Trophoblast cell (in vitro differentiated cells and primary cell): ENCODE data around the gene FREM1. TPM values are rescaled to one million over a fixed set of nuclear protein-coding genes. Genes with fewer than 3 reads are reported as not detected.
A peak's percentile ranks its signal among the peaks of the same experiment; 100 is the strongest.

Experiments used
- DNase-seq, 2 donors: peaks; one replicate each; pipeline ENCODE4 v3.0.0-alpha.2; 2016
- H2AFZ ChIP-seq: 2 replicates; pipeline ENCODE4 v1.6.1; 2013; ENCODE audit warnings: low read length, moderate library complexity, mild to moderate bottlenecking; ENCODE audit not compliant: insufficient read depth, poor library complexity
- H2AK5ac ChIP-seq: 2 replicates; pipeline ENCODE4 v1.6.1; 2013; ENCODE audit warnings: mild to moderate bottlenecking, low read length
- H2BK120ac ChIP-seq: 2 replicates; pipeline ENCODE4 v1.6.1; 2013; ENCODE audit warnings: low read length, mild to moderate bottlenecking, moderate library complexity; ENCODE audit not compliant: insufficient read depth, poor library complexity
- H2BK12ac ChIP-seq: 2 replicates; pipeline ENCODE4 v1.6.1; 2013; ENCODE audit warnings: mild to moderate bottlenecking, low read length, moderate library complexity
- H2BK5ac ChIP-seq: 2 replicates; pipeline ENCODE4 v1.6.1; 2013; ENCODE audit warnings: low read length, low read depth, moderate library complexity, mild to moderate bottlenecking; ENCODE audit not compliant: poor library complexity
- H3K14ac ChIP-seq: 2 replicates; pipeline ENCODE4 v1.6.1; 2013; ENCODE audit warnings: mild to moderate bottlenecking, low read length
- H3K18ac ChIP-seq: 2 replicates; pipeline ENCODE4 v1.6.1; 2013; ENCODE audit warnings: mild to moderate bottlenecking, low read length
- H3K23ac ChIP-seq: 2 replicates; pipeline ENCODE4 v1.6.1; 2013; ENCODE audit warnings: low read length
- H3K27ac ChIP-seq: 2 replicates; pipeline ENCODE4 v1.5.1; 2013; ENCODE audit warnings: low read depth, mild to moderate bottlenecking, inconsistent platforms, low read length, moderate library complexity
- H3K27me3 ChIP-seq: 2 replicates; pipeline ENCODE4 v1.6.1; 2013; ENCODE audit warnings: inconsistent platforms, mild to moderate bottlenecking, low read length, moderate library complexity; ENCODE audit not compliant: insufficient read depth
- H3K36me3 ChIP-seq, 2 experiments: 1 replicate in 1 of 2; 2 replicates in 1 of 2; pipeline ENCODE4 v1.6.1; 2013; ENCODE audit warnings: low read length in 2 of 2, mild to moderate bottlenecking in 2 of 2, moderate library complexity in 1 of 2; ENCODE audit not compliant: insufficient read depth in 2 of 2, control insufficient read depth in 1 of 2
- H3K4ac ChIP-seq: 2 replicates; pipeline ENCODE4 v1.6.1; 2013; ENCODE audit warnings: low read depth, mild to moderate bottlenecking, low read length, moderate library complexity
- H3K4me1 ChIP-seq, 2 experiments: 1 replicate in 1 of 2; 2 replicates in 1 of 2; pipeline ENCODE4 v1.6.1; 2013; ENCODE audit warnings: low read length in 2 of 2, mild to moderate bottlenecking in 2 of 2, moderate library complexity in 1 of 2; ENCODE audit not compliant: insufficient read depth in 2 of 2, control insufficient read depth in 1 of 2
- H3K4me2 ChIP-seq: 2 replicates; pipeline ENCODE4 v1.6.1; 2013; ENCODE audit warnings: inconsistent platforms, mild to moderate bottlenecking, low read length, moderate library complexity
- H3K4me3 ChIP-seq: 2 replicates; pipeline ENCODE4 v1.5.1; 2013; ENCODE audit warnings: mild to moderate bottlenecking, low read depth, low read length, inconsistent platforms
- H3K79me1 ChIP-seq: one replicate; pipeline ENCODE4 v1.6.1; 2013; ENCODE audit warnings: low read length
- H3K79me2 ChIP-seq: 2 replicates; pipeline ENCODE4 v1.6.1; 2013; ENCODE audit warnings: low read length, mild to moderate bottlenecking; ENCODE audit not compliant: control insufficient read depth, insufficient read depth, poor library complexity
- H3K9ac ChIP-seq: 2 replicates; pipeline ENCODE4 v1.6.1; 2013; ENCODE audit warnings: mild to moderate bottlenecking, low read length
- H3K9me3 ChIP-seq: 2 replicates; pipeline ENCODE4 v1.6.1; 2013; ENCODE audit warnings: low read depth, mild to moderate bottlenecking, control low read depth, inconsistent platforms, low read length; ENCODE audit not compliant: insufficient read depth
- H4K12ac ChIP-seq: 2 replicates; pipeline ENCODE4 v1.6.1; 2013; ENCODE audit warnings: low read depth, mild to moderate bottlenecking, low read length, moderate library complexity
- H4K8ac ChIP-seq: 2 replicates; pipeline ENCODE4 v1.6.1; 2013; ENCODE audit warnings: low read depth, mild to moderate bottlenecking, low read length, moderate library complexity
- H4K91ac ChIP-seq: one replicate; pipeline ENCODE4 v1.6.1; 2013; ENCODE audit warnings: low read depth, mild to moderate bottlenecking, low read length, moderate library complexity
- WGBS: extraction: QIAGEN DNeasy Blood & Tissue Kit; methylation state at CpG from one replicate; pipeline ENCODE4 v1.1.7; 2013; ENCODE audit warnings: missing lambda C conversion rate; ENCODE audit not compliant: insufficient read length, insufficient coverage; ENCODE audit errors: extremely low coverage; 5-methylcytosine and 5-hydroxymethylcytosine counted together
- polyA plus RNA-seq: library from polyadenylated mRNA; stranded (reverse); fragments of 200-250 nt; gene quantifications from 2 replicates; pipeline ENCODE4 v1.2.3, GENCODE V29; 2013

FREM1 gene, protein sequence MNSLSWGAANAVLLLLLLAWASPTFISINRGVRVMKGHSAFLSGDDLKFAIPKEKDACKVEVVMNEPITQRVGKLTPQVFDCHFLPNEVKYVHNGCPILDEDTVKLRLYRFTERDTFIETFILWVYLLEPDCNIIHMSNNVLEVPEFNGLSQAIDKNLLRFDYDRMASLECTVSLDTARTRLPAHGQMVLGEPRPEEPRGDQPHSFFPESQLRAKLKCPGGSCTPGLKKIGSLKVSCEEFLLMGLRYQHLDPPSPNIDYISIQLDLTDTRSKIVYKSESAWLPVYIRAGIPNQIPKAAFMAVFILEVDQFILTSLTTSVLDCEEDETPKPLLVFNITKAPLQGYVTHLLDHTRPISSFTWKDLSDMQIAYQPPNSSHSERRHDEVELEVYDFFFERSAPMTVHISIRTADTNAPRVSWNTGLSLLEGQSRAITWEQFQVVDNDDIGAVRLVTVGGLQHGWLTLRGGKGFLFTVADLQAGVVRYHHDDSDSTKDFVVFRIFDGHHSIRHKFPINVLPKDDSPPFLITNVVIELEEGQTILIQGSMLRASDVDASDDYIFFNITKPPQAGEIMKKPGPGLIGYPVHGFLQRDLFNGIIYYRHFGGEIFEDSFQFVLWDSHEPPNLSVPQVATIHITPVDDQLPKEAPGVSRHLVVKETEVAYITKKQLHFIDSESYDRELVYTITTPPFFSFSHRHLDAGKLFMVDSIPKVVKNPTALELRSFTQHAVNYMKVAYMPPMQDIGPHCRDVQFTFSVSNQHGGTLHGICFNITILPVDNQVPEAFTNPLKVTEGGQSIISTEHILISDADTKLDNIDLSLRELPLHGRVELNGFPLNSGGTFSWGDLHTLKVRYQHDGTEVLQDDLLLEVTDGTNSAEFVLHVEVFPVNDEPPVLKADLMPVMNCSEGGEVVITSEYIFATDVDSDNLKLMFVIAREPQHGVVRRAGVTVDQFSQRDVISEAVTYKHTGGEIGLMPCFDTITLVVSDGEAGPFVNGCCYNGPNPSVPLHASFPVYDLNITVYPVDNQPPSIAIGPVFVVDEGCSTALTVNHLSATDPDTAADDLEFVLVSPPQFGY (N-terminal part only)
- 16.5 and 20.5 TPM in 2 replicates for polyA plus RNA-seq

DNA sequence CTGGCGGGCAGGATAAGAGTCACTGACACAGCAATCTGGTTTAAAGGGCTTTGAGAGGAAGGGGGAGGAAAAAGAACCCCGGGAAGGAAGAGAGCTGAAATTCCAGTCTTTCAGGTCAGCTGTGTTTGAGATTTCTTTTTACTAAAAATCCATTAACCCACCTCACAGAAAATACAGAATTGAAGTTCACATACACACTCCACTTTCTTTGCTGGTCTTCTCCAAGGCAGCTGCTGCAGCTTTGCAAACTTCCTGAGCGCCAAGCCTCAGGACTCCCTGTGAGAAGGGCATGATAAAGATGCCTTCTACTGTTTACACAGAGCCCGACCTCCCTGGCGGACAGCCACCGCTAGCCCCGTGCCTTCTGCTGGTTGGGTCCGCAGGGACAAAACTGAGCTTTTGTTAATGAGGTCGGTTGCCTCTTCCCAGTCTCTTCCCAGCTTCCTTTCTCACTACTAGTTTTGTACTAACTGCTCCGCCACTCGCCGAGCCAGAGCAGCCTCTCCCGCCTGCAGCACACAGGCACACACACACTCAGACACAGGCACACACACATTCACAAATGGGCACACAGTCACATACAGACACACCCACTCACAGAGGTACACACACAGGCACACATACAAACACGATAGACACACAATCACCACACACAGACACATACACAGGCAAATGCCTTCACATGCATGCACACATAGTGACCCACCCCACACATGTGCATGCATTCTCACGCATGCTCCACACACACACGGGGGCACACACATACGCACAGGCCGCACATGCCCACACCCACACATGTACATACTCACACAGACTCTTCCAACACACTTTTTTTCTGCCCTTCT is at the start of gene FREM1:
Gene FREM1 (minus strand): TSS at position 468 of the 845 bp plus-strand sequence. CDS start 41,451 bp downstream, outside the sequence.
- H3K4me3 ChIP-seq, result peak within 1 kb of the TSS; percentile 40
- DNase-seq, result peak in 1 of 2 donors; percentile 16
- WGBS, result no CpG with 5 or more reads among the region's 18 CpGs

DNA sequence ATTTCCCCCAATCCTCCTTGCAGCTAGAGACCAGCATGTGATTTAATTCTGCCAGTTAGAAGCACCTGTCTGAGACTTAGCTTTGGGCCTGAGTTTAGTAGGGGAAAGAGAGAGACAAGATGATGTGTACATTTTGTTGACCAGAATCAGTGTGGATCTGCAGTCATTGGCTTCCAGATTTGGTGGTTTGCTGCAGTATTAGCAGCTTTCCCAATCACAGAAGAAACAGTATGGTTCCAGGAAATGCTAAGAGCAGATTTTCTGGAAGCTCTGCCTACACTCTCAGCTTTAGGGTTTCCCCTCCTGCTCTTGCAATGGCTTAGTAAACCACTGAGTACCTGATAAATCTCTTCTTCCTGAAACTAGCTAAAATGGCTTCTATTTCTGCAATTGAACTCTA is 48.8 kb upstream of the FREM1 start:
- no peaks in the 10 kb centered on the region for H3K79me1 ChIP-seq
- no peak overlapping the region for H3K27ac ChIP-seq
- H3K18ac ChIP-seq, result no peak overlapping the region
- no peak overlapping the region for H3K4me3 ChIP-seq
- H3K36me3 ChIP-seq, result no peaks in the 10 kb centered on the region
- H3K4me2 ChIP-seq, result no peak overlapping the region
- DNase-seq, result no peak
- no peaks in the 10 kb centered on the region for H3K9me3 ChIP-seq
- H2BK120ac ChIP-seq, result no peak overlapping the region
- no peak overlapping the region for H4K8ac ChIP-seq
- H3K9ac ChIP-seq, result no peak overlapping the region
- H2BK5ac ChIP-seq, result no peak overlapping the region
- no peak overlapping the region for H3K23ac ChIP-seq
- no peaks in the 10 kb centered on the region for H3K79me2 ChIP-seq
- H2AFZ ChIP-seq, result no peak overlapping the region
- H2BK12ac ChIP-seq, result no peak overlapping the region
- H2AK5ac ChIP-seq, result no peak overlapping the region
- H3K4ac ChIP-seq, result no peak overlapping the region
- H3K4me1 ChIP-seq, result no peaks in the 10 kb centered on the region
- H4K12ac ChIP-seq, result no peak overlapping the region
- no peak overlapping the region for H3K14ac ChIP-seq
- no peak overlapping the region for H4K91ac ChIP-seq
- H3K27me3 ChIP-seq, result no peaks in the 10 kb centered on the region

More for the DNA sequence above, at the start of gene FREM1:
- Histone ChIP-seq H3K79me1 (peaks cover 20% of the 10 kb centered on the region), H4K12ac (no peak within 1 kb of the TSS), H3K4me1 (peaks cover 13 to 19% of the 10 kb centered on the region in 2 experiments), H3K9ac (peak within 1 kb of the TSS; percentile 67), H4K91ac (peak within 1 kb of the TSS; percentile 96), H4K8ac (peak within 1 kb of the TSS; percentile 8), H3K36me3 (no peaks in the 10 kb centered on the region), H3K4me2 (peak within 1 kb of the TSS; percentile 76), H3K23ac (peak within 1 kb of the TSS; percentile 62), H3K27me3 (no peaks in the 10 kb centered on the region), H3K4ac (peak within 1 kb of the TSS; percentile 12), H2BK120ac (peak within 1 kb of the TSS; percentile 59), H3K14ac (peak within 1 kb of the TSS; percentile 32), H3K18ac (peak within 1 kb of the TSS; percentile 27), H2AK5ac (peak within 1 kb of the TSS; percentile 5), H2BK12ac (peak within 1 kb of the TSS; percentile 5), H3K79me2 (peaks cover 11% of the 10 kb centered on the region), H2AFZ (peak within 1 kb of the TSS; percentile 71), H3K9me3 (peaks cover 2% of the 10 kb centered on the region), H2BK5ac (peak within 1 kb of the TSS; percentile 90), H3K27ac (peak within 1 kb of the TSS; percentile 94)

DNA sequence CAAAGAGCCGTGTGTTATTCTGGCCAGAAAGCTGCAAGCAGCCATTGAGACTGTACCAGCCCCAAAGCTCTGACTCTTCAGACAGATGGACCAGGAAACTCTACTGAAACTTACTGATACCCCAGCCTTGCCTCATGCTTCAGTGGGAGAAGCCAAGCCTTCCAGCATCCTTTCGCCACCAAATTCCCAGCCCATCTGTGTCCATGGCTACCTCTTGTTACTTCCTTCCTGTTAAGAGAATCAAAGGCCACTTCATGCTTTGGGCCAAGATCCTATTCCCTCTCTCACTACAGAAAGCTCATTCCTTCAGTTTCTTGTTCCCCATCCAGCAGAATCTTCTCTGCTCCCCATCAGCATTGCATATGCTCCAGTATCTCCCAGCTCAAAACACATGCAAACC is 46.9 kb upstream of the FREM1 start:
- no CpG with 5 or more reads among the region's 2 CpGs for WGBS
- H3K9me3 ChIP-seq, result no peaks in the 10 kb centered on the region

DNA sequence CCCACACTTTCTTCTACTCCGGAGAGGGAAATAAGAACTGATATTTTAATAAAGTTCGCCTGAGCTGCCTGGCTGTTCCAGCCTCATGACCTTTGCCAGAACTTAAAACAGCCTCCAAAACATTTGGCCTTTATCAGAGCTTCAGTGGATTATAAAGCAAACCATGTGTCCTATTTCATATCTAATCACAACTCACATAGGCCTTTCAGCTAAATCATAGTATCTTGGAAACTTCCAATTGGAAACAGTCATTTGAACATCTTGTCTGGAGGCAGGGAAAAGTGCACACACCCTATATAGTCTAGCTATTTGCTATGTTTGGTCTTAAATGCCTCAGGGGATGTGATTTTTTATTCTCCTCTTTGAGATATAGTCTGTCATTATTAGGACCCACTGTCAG is 46.0 kb upstream of the FREM1 start:
- Histone ChIP-seq H2AFZ (no peak overlapping the region), H4K8ac (no peak overlapping the region), H3K9ac (no peak overlapping the region), H4K12ac (no peak overlapping the region), H3K27me3 (no peaks in the 10 kb centered on the region), H3K4me1 (no peaks in the 10 kb centered on the region), H3K9me3 (no peaks in the 10 kb centered on the region), H2BK120ac (no peak overlapping the region), H3K27ac (no peak overlapping the region), H3K4ac (no peak overlapping the region), H3K36me3 (no peaks in the 10 kb centered on the region), H3K14ac (no peak overlapping the region), H3K23ac (no peak overlapping the region), H2BK12ac (no peak overlapping the region), H3K79me1 (no peaks in the 10 kb centered on the region), H3K18ac (no peak overlapping the region), H2AK5ac (no peak overlapping the region), H4K91ac (no peak overlapping the region), H3K4me3 (no peak overlapping the region), H3K4me2 (no peak overlapping the region), H3K79me2 (no peaks in the 10 kb centered on the region), H2BK5ac (no peak overlapping the region)
- no CpG with 5 or more reads among the region's 2 CpGs for WGBS
- DNase-seq, result no peak

More for the DNA sequence above, 46.9 kb upstream of the FREM1 start:
- Histone ChIP-seq H4K8ac (no peak overlapping the region), H2BK120ac (no peak overlapping the region), H3K4ac (no peak overlapping the region), H2BK5ac (no peak overlapping the region), H3K23ac (peak overlapping the region; percentile 70), H3K79me1 (no peaks in the 10 kb centered on the region), H3K18ac (no peak overlapping the region), H2BK12ac (no peak overlapping the region), H4K12ac (no peak overlapping the region), H3K4me2 (no peak overlapping the region), H3K27me3 (no peaks in the 10 kb centered on the region), H3K36me3 (no peaks in the 10 kb centered on the region), H3K27ac (no peak overlapping the region), H3K4me1 (no peaks in the 10 kb centered on the region), H3K9ac (no peak overlapping the region), H2AK5ac (no peak overlapping the region), H3K4me3 (no peak overlapping the region), H2AFZ (no peak overlapping the region), H4K91ac (no peak overlapping the region), H3K14ac (no peak overlapping the region), H3K79me2 (no peaks in the 10 kb centered on the region)
- no peak for DNase-seq
